Frontal cortex (tissue), 4 donors: ENCODE results near the gene ARSI. TPM values are rescaled to one million over a fixed set of nuclear protein-coding genes. Genes with fewer than 3 reads are reported as not detected.
A peak's percentile ranks its signal among the peaks of the same experiment; 100 is the strongest.

Source experiments
- DNase-seq, 2 donors: peaks; one replicate each; pipeline ENCODE4 v3.0.0; 2012; ENCODE audit warnings: low spot score in 2 of 2
- FAIRE-seq: peaks from 2 replicates; lab custom pipeline; 2012; peaks lifted over from hg19 to GRCh38; lab: Jason Lieb, UNC
- total RNA-seq: library from RNA; depleted of rRNA; stranded (reverse); fragments of >200 nt; gene quantifications from one replicate; pipeline ENCODE4 v1.2.3, GENCODE V29; 2014
- donor health status: control.
- donor health status: control.
- donor health status: control.

ARSI gene
- total RNA-seq, 1 donor from 2014 or later: 0.41 TPM

DNA sequence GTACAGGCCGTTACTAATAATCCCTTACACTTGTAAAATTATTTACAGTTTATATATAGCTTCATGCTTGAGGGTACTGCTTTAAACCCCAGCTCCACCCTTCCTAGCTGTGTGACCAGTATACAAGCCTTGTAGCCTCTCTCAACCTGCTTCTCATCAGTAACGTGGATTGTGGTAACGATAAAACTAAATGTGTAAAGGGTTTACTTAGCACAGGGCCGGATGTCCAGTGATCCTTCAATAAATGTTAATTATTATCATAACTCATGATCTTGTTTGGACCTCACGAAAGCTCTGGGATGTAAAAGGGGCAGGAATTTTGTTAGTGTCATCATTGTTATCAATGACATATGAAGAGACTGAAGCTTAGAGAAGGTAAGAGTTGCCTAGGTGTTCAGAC lies 7.5 kb upstream of the ARSI start:
- DNase-seq: no peak
- no peak for FAIRE-seq

GRCh38 chr5:150309886-150310239 lies 7.2 kb upstream of the ARSI start:
- no peak for FAIRE-seq
- DNase-seq: no peak

GRCh38 chr5:150309101-150309885 lies 6.6 kb upstream of the ARSI start:
- FAIRE-seq: no peak
- no peak for DNase-seq

DNA sequence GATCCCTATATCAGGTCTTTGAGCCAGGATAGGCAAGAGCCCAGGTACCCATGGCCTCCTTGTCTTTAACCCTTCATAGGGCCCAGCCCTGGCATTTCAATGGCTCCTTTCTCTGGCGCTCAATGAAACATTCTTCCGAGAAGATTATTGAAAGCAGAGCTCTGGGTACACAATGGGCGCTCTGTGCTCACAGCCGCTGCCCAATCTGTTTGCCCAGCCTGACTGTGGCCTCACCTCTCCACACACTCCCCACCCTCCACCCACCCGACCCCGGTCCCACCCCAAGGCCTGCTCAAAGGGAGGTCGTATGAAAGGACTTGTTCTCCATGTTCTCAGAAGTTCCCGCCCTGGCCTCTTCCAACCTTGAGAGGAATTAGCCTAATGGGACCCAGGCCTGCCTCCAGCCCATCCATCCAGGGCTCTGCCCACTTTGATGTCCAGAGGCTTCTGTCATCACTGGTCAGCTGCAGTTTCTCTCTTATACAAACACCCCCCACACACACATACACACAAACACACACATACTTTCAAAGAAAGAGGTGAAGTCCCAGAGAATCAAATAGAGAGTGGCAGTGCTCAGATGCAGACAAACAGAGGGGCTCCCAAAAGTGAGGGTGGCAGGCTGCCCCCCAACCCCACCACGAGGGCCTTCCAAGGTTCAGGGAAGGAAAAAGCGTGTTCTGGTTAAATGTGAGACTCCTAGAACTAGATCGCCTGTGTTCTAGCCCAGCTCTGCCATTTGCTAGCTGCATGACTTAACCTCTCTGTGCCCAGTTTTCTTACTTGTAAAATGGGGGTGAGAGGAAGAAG lies 5.1 kb upstream of the ARSI start:
- FAIRE-seq (no peak), DNase-seq (peak in 1 of 2 donors; percentile 52)

DNA sequence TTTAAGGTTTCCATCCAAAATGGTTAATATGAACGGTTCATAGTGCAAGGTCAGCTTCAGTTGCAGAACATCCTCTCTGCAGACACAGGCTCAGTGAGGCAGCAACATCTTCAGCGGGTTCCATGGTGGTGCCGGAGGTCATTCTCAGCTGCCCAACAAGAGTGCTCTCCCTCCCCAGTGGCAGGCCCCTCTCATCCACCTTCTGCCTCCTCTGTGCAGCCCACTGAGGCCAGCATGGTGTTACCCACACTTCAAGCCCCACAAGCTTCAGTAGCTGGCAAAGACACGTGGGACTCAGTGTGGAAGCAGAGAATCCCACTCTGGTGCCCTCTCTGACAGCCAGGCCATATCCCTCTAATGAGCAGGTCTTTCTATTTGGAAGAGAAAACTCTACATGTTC lies 4.1 kb upstream of the ARSI start:
- DNase-seq (no peak), FAIRE-seq (no peak)

DNA sequence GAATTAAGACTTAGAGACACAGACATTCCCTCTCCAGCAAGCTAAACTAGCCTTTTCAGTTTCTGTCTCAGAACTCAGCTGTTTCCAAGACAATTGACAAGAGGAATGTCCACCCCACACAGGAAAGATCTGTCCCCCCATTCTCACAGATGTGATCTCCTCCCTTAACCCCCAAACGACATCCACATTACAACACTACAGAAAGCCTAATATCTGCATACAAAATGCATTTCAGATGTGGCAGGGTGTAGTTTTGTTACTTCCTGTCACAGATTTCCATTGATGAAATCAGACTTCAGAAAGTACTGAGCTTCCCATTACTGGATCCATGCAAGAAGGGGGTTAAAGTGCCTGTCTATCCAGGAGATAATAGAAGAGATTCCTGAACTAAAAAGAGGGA lies 2.9 kb upstream of the ARSI start:
- FAIRE-seq (no peak), DNase-seq (no peak)

DNA sequence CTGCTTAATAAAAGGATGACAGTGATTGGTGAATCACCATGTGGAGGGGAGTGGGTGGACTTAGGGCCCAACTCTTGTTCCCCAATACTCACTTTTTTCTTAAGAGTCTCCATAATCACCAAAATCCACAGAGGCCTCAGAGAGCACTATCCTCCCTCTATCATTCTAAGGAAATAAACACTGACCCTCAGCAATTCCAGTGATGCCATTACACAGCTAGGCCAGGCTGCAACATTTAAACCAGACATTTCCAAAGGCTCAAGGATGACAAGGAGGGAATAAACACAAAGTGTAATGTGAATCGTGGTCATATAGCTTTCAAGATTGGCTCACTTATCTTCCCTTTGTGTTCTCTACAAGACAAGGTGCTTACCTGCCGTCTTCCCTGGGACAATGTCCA lies 2.4 kb upstream of the ARSI start:
- FAIRE-seq (no peak), DNase-seq (no peak)

GRCh38 chr5:150304481-150305081 lies 1.9 kb upstream of the ARSI start:
- no peak for DNase-seq

DNA sequence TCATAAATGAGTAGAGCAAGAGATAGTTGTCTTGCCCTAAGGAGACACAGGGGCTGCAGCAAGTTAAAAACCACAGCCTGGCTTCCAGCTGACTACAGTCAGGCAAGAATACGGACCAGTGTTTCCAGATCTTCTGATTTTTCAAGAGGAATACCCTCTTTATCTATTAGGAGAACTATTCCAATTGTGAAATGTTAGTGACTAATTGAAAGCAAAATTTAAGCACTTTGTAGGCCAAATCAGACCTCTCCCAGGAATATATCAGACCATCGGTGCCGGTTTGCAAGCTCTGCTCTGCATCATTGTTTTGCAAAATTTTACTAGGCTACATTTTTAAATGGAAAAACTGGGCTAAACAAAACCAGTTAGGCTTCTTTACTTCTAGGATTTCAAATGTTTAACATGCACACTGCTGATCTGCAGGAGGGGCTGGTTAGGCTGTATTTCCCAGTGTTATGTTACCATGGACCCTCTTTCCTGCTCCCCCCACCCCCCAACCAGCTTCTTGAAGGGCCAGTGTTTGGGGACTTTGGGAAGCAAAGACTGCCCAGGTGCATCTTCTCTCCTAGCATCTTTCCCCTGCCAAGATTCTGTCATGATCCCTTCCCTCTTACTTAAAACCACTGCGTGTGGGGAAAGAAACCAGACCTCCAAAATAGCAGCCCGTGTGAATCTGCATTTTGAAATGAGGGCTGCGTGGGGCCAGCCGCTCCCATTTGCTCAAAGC lies 1.1 kb upstream of the ARSI start:
- FAIRE-seq (no peak), DNase-seq (no peak)

More at GRCh38 chr5:150304481-150305081, 1.9 kb upstream of the ARSI start:
- FAIRE-seq: no peak

DNA sequence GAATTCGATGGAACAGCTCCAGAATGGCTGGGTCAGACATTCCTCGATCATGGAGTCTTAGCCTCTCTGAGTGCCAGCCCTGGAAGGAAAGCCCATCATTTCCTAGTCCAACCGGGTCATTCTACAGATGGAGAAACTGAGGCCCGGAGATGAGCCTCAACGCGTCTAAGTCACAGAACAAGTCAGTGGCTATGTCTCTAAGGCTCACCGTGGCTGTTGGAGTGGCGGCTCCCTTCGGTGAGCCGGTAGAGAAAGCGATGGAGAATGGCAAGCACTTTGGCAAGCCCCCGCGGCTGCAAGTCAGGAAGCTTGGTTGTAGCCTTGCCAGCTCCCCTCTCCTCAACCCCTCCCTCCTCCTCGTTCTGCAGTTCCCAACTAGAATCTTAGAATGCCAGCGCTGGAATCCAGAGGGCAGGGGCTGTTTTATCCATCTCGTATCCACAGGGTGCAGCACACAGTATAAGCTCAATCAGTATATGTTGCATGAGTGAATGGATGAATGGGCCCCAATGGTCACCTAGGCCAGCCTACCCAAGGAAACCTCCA lies 438 bp upstream of the ARSI start:
- FAIRE-seq: no peak
- DNase-seq: no peak

GRCh38 chr5:150301901-150302300 lies 804 bp downstream of the ARSI start:
- DNase-seq (no peak), FAIRE-seq (no peak)

GRCh38 chr5:150301170-150301505 lies 1.6 kb downstream of the ARSI start:
- DNase-seq: peak in 1 of 2 donors; percentile 46
- no peak for FAIRE-seq

DNA sequence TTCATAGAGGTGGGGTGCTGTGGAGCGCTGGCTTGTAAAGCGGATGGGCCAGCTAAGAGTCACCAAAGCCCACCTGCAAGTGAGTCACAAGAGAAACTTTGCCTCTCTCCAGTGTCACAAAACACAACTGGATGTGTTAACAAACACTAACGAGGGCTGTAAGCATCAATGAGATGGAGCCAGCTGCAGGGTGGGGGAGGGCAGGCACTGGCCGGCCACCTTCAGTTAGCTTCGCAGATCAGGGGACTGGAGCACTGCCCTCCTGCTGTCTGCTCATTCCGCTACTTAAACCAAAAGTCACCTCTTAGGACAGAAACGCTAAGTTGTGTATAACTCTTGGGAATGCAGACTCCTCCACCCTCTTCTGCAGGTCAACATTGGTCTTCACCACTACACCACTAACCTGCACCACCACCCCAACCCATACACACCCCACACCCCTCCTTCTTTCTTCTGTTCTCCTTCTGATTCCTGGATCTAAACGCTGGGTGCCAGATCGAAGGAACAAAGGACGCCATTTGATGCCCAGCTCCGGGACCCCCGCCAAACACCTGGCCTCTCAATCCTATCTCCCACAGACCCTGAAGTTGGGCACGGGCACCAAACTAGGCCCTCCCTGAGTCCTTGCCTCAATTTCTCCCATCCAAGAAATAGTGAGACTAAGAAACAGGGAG lies 2.1 kb downstream of the ARSI start:
- no peak for DNase-seq
- FAIRE-seq: no peak

- FAIRE-seq (no peak), DNase-seq (no peak)
These were observed 3.0 kb downstream of the ARSI start for GRCh38 chr5:150299571-150300327.

- DNase-seq (no peak), FAIRE-seq (no peak)
These were observed 3.8 kb downstream of the ARSI start for GRCh38 chr5:150298701-150299451.

DNA sequence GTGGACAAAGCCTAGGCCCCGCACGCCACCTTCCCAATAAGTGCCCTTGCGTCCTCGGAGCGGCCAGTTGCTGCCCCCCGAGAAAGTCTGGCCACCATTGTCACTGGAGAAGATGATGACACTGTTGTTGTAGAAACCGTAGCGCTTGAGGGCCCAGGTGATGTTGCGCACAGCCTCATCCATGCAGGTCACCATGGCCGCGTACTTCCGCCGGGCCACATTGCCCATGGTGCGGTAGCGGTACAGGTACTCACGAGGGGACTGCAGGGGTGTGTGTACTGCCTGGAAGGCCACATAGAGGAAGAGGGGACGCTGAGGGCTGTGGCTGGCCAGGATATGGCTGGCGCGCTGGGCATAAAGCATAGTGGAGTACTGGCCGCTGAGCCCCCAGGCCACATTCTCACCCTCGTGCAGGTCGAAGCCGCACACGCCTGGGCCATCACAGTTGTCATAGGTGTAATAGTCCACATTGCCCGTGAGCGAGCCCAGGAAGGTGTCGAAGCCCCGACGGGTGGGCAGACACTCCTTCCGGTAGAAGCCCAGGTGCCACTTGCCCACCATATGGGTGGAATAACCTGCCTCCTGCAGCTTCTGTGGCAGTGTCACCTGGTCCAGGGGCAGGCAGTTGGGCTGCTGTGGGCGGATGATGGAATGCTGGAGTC lies 4.6 kb downstream of the ARSI start:
- DNase-seq: no peak
- FAIRE-seq: no peak

DNA sequence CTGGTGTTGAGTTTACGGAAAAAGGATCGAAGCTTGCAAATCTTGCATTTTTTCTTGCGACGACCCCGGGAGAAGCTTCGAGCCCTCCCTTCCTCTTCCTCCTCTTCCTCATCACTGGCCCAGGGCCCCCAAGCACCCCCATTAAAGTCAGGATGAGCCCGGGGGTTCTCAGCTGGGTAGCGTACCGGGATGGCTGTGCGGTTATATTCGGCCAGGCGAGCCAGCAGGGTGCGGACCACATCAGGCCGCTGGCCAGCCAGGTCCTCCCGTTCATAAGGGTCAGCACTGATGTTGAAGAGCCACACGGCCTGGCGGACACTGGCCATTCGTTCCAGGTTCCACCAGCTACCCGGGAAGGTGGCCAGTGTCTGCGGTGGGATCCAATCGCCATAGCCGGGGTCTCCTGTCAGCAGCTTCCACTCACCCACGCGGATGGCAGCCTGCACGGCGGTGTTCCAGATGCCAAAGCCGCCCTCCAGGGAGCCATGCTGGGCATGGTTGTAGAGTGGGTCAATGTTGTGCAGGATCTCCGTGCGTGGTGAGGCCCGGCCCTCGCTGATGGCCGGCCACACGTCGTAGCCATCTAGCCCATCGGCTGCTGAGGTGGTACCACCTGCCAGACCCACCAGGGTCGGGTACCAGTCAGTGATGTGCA lies 5.3 kb downstream of the ARSI start:
- DNase-seq (no peak), FAIRE-seq (no peak)
